ENCODE results near the gene CHMP5.

CHMP5 gene

DNA sequence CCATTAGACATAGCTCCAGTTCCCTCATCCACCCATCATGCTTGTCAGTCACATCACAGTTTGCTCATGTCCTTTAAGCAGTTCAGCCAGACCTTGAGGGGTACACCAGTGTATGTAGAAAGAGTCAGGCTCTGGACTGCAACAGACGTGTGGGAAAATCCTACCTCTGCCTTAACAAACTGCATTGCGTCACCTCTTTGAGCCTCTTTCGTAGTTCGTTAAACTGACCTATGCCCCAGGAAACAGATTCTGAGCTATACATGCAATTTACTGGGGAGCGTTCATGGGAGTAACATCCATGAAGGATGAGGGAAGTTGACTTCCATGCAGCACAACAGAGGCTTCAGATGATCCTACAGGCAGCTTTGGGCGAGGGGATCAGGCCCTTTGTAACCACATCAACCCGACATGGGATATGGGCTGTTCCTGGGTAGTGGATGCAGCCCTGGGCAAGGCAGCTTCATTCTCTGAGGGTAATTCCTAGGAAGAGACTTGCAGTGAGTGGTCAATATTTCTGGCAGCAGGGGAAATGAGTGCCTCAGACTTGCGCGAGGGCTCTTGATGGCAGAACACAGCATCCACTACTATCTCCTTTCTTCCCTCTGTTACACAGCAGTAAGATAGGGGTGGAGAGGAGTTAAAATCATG is 20.6 kb upstream of the CHMP5 start:
- no peak for DNase-seq

GRCh38 chr9:33245341-33245740 is 19.5 kb upstream of the CHMP5 start:
- no peak for DNase-seq

GRCh38 chr9:33246269-33246860 is 18.5 kb upstream of the CHMP5 start:
- DNase-seq: no peak

GRCh38 chr9:33248606-33249005 is 16.2 kb upstream of the CHMP5 start:
- no peak for DNase-seq

DNA sequence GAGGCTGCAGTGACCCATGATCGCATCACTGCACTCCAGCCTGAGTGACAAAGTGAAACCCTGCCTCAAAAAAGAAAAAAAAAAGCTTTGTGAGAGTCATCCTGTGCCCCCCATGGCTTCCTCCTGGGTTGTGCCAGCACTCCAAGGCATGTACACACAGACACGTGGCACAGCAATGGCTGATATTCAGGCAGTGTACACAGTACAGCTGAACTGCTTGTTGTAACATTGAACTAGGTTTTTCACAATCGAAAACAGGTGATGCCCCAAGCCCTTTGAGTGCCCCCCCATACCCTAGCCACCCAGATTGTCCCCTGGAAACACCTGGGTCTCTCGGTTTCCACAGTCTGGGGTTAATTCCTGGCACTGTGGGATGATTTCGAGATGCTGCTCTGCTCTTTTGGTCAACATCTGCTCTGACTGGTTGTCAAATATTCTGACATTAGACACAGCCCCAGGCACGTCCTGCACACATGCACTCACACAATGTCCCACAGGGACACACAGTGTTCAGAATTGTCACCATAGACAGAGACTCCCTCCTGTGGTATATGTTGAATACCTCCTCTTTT is 15.7 kb upstream of the CHMP5 start:
- DNase-seq: no peak

DNA sequence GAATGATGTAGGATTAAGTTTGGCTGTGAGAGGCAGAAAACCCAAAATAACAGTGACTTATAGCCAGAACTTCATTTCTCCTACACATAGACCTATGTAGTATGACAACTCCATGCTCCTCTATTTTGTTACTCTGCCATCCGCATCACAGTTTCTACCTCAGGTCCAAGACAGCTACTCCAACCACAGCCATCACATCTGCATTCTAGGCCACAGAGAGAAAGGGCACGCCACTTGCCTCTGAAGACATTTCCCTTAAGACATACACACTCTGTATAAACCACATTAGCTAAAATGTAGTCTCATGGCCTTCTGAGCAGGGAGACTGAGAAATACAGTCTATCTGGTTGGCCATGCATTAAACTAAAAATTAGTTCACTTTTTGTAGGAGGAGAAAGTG is 14.9 kb upstream of the CHMP5 start:
- no peak for DNase-seq

DNA sequence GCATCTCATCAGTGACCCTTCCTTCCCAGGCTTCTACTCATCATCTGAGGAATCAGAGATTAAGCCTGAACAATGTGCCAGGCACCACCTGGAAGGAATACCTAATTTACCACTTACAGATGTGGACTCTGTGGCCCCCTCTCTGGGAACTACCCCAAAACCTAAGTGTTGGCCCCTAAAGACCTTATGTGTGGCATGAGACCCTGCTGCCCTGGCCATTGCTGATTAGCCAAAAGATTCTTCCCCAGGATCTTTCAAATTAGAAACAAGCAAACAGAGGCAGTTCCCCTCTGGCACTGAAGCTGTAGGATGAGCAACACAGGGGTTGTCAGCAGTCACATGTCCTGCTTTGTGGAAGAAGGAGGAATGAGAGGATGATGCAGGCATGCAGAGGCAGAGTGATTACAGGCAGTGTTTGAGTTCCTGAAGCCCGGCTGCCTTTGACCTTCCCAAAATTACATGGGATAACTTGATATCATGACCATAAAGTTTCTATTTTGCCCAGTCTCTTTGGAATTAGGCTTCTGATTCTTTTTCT is 14.3 kb upstream of the CHMP5 start:
- DNase-seq: no peak

GRCh38 chr9:33254211-33254610 is 10.6 kb upstream of the CHMP5 start:
- DNase-seq: no peak

GRCh38 chr9:33255014-33255413 is 9.8 kb upstream of the CHMP5 start:
- no peak for DNase-seq

- no peak for DNase-seq
Observed at GRCh38 chr9:33255471-33255870, 9.4 kb upstream of the CHMP5 start.

GRCh38 chr9:33256236-33256635 is 8.6 kb upstream of the CHMP5 start:
- DNase-seq: no peak

- DNase-seq: no peak
Observed at GRCh38 chr9:33257276-33257675, 7.6 kb upstream of the CHMP5 start.

GRCh38 chr9:33260372-33260771 is 4.5 kb upstream of the CHMP5 start:
- no peak for DNase-seq

GRCh38 chr9:33263131-33264002 is 1.5 kb upstream of the CHMP5 start:
- no peak for DNase-seq

DNA sequence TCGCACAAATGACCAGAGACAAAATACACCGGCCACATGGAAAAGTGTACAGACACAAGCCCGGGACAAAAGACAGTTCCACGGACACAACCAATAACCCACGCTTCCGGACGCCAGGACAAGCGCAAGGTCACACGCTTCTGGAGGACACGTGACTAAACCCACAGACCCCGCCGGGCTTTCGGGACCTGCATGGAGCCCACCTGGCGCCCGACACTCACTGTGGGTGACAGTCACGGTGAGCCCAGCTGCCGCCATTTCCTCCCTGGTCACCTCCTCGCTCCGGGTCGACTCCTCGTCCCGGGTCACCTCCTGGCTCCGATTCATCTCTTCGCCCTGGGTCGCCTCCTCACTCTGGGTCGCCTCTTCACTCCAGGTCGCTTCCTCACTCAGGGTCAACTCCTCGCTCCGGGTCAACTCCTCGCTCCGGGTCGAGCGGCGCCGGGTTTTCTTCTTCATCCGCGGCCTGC is 811 bp upstream of the CHMP5 start:
- no peak for DNase-seq

DNA sequence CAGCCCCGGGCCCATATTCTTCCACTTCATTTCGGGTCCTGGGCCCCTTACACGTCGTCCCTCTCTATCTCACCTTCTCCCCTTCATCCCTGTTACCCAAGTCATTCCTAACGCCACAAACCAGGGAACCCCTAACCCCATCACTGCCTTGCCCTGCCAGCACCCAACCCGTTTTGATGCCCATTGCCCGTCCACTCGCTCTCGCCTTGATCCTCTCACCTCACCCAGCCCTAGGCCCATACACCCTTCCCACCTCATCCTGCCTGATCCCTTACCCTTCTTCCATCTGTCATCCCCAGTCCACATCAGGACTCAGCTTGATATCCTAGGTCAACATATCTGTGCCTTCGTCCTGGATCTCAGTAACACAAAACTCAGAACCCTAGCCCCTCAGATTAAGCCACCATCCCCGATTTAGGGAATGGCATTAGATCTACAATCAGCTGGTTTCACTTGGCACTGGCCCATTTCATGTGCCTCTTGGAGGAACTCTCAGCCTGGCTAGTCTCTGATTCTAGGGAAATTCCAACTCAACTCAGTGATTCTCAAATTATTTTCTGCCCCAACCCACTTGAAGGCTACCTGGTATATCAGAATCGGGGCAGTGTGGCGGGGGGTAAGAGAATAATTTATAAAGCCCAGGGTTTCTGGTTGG is 489 bp downstream of the CHMP5 start:
- no peak for DNase-seq

DNA sequence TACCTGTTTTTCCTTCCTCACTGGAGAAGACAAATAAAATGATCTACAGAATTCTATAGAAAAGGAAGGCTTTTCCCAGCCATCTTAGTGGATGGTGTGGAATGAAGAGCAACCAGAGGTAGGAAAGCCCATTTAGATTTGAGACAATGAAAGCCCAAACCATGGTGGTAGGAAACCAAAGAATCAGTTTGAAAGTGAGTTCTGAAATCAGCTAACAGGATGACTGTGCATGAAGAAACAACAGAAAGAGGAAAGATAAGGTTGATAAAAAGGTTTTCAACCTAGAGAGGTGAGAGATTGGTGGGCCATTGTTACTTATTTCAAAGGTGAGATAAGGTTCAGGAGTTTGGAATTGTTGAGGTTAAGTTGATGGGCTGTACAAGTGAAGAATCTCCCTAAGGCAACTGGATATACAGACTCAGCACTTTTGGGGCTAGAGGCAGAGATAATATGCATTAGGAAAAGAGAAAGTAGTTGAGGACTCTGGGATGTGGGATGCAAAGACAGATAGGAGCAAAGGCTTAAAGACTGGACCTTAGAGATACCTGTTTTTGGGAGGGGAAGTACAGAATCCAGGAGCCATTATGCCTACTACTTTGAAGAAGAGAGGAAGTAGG is 2.4 kb downstream of the CHMP5 start:
- DNase-seq: no peak

- no peak for DNase-seq
Observed at GRCh38 chr9:33270146-33270545, 5.3 kb downstream of the CHMP5 start.

DNA sequence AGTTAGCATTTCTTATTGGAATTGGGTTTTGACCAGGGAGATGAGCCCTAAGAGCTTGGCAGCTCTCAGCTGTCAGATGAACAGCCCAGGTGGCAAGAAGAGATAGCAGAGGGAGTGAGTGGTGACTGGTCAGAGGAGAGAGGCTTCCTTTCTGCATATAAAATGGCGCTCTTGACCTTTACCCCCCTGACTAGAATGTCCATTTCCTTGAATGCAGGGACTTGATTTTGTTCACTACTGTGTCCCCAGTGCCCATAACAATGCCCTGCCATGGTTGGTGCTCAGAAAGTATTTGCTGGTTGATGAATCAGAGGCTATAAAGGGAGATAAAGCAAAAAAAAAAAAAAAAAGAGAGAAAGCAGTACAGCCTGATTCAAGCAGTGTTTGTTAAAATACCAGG is 7.2 kb downstream of the CHMP5 start:
- DNase-seq: no peak

GRCh38 chr9:33273266-33273971 is 8.6 kb downstream of the CHMP5 start:
- no peak for DNase-seq

DNA sequence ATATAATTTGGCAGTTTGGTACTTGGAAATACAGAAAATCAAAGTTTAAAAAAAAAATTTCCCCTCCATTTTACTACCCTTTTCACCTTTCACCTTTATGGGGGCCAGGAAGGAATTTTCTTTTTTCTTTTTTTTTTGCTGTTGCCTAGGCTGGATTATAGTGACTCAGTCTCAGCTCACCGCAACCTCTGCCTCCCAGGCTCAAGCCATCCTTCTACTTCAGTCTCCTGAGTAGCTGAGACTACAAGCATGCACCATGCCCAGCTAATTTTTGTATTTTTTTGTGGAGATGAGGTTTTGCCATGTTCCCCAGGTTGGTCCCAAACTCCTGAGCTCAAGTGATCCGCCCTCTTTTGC is 9.1 kb downstream of the CHMP5 start:
- no peak for DNase-seq

- DNase-seq: no peak
Observed at GRCh38 chr9:33277484-33277883, 12.6 kb downstream of the CHMP5 start.

Measured in NCI-H774 (cell line).